GM13976 (cell line): Measurements from ENCODE around the gene SATB1.

ENCODE experiments used
- DNase-seq: peaks from one replicate; pipeline ENCODE4 v3.0.0; 2012; ENCODE audit warnings: low spot score
- CTCF ChIP-seq: IDR thresholded peaks from 2 replicates; pipeline ENCODE4 v1.5.1; 2012; ENCODE audit warnings: borderline replicate concordance, mild to moderate bottlenecking; ENCODE audit not compliant: insufficient read depth; ENCODE audit errors: extremely low read depth, missing control alignments, control extremely low read depth
- in situ Hi-C: fragments of 300-500 bp; cut with MboI; formaldehyde crosslinking; loops from one replicate; pipeline ENCODE4 v1.12.0; 2022; ENCODE audit warnings: low sequenced_read_pairs, mixed read lengths, inconsistent platforms; ENCODE audit not compliant: unreplicated experiment

SATB1 gene

GRCh38 chr3:18378218-18378617 is 46.9 kb downstream of the SATB1 start:
- in situ Hi-C loops, result no loop called here
- no peak for TF ChIP-seq CTCF
- no peak for DNase-seq

DNA sequence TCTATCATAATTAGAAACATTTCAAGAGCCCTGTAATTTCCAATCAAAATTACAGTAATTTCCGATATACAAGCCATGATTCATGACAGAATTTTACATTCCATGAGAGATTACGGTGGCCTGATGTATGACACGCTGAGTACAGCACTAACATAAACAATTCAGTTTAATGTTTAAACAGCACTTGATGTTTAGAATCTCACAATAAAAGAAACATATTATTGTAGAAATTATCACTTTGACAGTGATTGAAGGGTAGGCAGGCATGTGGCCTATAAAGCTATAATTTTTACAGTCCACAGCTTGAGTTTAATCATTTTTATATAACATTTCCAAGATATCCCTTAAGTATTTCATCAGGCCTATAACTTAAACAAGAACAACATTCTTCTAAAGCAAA is 48.5 kb downstream of the SATB1 start:
- in situ Hi-C loops, result no loop called here
- no peak for TF ChIP-seq CTCF
- DNase-seq, result no peak

- in situ Hi-C loops, result no loop called here
- DNase-seq, result no peak
- no peak for TF ChIP-seq CTCF
Observed at GRCh38 chr3:18372786-18373405, 52.2 kb downstream of the SATB1 start.

- in situ Hi-C loops, result no loop called here
- TF ChIP-seq CTCF, result no peak
- DNase-seq, result no peak
Observed at GRCh38 chr3:18370672-18371071, 54.5 kb downstream of the SATB1 start.

DNA sequence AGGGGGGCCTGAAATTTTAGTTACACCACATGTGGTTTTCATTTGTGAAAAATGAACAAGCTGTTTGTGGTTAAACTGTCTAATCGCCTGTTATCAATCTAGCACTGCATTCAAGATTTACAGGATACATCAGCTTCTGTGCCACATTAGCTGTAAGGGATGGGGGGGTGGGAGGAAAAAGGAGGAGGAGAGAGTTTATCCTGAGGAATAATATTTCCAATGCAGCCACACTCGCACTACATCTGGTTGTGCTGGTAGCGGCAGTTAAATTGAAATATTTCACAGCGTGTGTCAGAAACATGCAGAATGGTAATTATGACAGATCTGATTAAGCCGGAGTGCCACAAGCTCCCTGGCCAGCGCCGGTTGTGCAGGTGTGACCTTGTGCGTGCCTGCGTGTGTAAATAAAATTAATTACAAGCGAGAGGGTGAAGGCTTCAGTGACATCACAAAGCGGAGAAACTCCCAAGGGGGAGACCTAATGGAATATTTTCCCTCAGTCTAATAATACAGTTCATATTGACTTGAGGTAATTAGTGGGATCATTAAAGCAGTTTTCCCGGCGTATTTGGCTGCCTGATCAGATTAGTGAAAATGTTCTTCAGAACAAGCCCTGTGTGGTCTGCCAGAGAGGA is 55.5 kb downstream of the SATB1 start:
- no peak for TF ChIP-seq CTCF
- no peak for DNase-seq
- in situ Hi-C loops, result no loop called here

- no peak for DNase-seq
- in situ Hi-C loops, result no loop called here
- TF ChIP-seq CTCF, result no peak
Observed at GRCh38 chr3:18366258-18366657, 58.9 kb downstream of the SATB1 start.
